ENCODE data around the gene SLK. TPM values are rescaled to one million over a fixed set of nuclear protein-coding genes. Genes with fewer than 3 reads are reported as not detected.

Gene SLK
- total and polyA plus RNA-seq, 2 of the 4 experiments (the other 2 are of a cell fraction): 8.1 to 21.5 TPM

DNA sequence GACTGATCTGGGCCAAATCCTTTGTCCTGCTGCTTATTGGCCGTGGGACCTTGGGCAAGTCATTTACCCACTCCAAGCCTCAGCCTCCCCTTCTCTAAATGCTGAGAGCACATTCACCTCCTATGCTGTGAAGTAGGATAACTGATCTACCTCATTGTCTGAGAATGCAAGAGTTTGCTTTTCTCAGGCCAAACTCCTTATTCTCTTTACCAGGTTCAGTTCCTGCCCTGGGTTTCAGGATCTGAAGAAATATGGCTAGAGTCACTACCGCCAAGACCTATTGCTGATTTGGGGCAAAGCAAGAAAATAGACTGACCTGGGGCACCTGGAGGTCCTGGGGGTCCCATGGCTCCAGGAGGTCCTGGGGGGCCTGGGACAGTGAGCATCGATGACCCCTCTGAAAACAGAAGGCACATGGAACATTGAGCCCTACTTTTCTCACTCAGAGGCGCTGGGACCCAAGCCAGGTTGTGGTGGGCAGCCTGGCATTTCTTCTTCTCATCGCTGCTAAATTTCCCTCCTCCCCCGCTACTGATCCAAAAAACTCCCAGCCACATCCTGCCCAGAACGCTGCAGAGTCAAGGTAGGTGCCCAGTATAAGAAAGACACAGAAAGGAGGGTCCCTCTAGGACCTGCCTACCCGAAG, 76.4 kb downstream of the SLK start:
- BruUV-seq (replicated peaks): no TSS peak
- CTCF ChIA-PET: no interaction called here

More for the DNA sequence above, 76.4 kb downstream of the SLK start:
- in situ Hi-C loops (cut with MboI; ENCODE audit: low sequenced_read_pairs) (loop anchor here (5.0 kb wide), 1 partner anchor 164 kb away; no protein-coding TSS in a partner anchor), dilution Hi-C loops (cut with HindIII; ENCODE audit: low sequenced_read_pairs, unreplicated experiment) (no loop called here), intact Hi-C loops (cut with micrococcal nuclease) (loop anchor here (5.0 kb wide), 1 partner anchor 156 kb away; no protein-coding TSS in a partner anchor)
- Histone ChIP-seq H4K8ac (ENCODE audit: low read depth in 2 of 2, low read length in 2 of 2) (no peak overlapping the region), H3K79me1 (ENCODE audit: low read depth in 1 of 2, low read length in 2 of 2) (no peaks in the 10 kb centered on the region), H2AK9ac (replicated peaks; ENCODE audit: low read depth, low read length, poor library complexity) (no peak overlapping the region), H3K27me3 (ENCODE audit: control insufficient read depth, insufficient read depth, low read length) (no peaks in the 10 kb centered on the region), H3K4ac (ENCODE audit: low read depth, low read length) (no peak overlapping the region), H3K27ac (ENCODE audit: insufficient read depth, low read length) (no peak overlapping the region), H4K91ac (ENCODE audit: insufficient read depth, low read depth, low read length) (no peak overlapping the region), H3K4me3 (ENCODE audit: insufficient read depth, low read depth, low read length) (no peak overlapping the region), H3K9me1 (ENCODE audit: insufficient read depth, low read length) (no peaks in the 10 kb centered on the region), H2BK5ac (ENCODE audit: low read depth, low read length, poor library complexity, severe bottlenecking) (no peak overlapping the region), H4K5ac (ENCODE audit: low read depth, low read length) (no peak overlapping the region), H3K18ac (ENCODE audit: low read depth, low read length) (no peak overlapping the region), H2AK5ac (ENCODE audit: low read depth, low read length) (no peak overlapping the region; the same call in 1 of the 2 replicates), H2BK120ac (ENCODE audit: low read depth, low read length) (no peak overlapping the region), H3K9ac (ENCODE audit: low read depth, low read length) (no peak overlapping the region), H2AFZ (replicated peaks; ENCODE audit: low read length, poor library complexity) (no peak overlapping the region), H3K56ac (ENCODE audit: extremely low read depth, insufficient read depth, low read length) (no peak overlapping the region), H3K23ac (ENCODE audit: low read depth, low read length) (no peak overlapping the region), H2BK15ac (ENCODE audit: low read depth, low read length) (no peak overlapping the region), H3K9me3 (ENCODE audit: control insufficient read depth, insufficient read depth, low read length) (no peaks in the 10 kb centered on the region), H3K4me2 (ENCODE audit: low read depth, low read length) (no peak overlapping the region), H2BK20ac (ENCODE audit: low read depth, low read length) (no peak overlapping the region), H4K20me1 (ENCODE audit: insufficient read depth, low read length) (no peaks in the 10 kb centered on the region), H3K36me3 (ENCODE audit: control insufficient read depth, insufficient read depth, low read length) (no peaks in the 10 kb centered on the region), H3K14ac (replicated peaks; ENCODE audit: low read depth, low read length) (no peak overlapping the region), H3K4me1 (ENCODE audit: control insufficient read depth, insufficient read depth, low read length) (no peaks in the 10 kb centered on the region)
- TF ChIP-seq MXI1 (IDR thresholded peaks at IDR 0.05; ENCODE audit: borderline replicate concordance, low read depth, low read length) (no peak), NFE2L2 (IDR thresholded peaks at IDR 0.05; ENCODE audit: low read depth, low read length) (no peak), SMC3 (IDR thresholded peaks at IDR 0.05; ENCODE audit: low read depth, low read length) (no peak), CHD1 (IDR thresholded peaks at IDR 0.05; ENCODE audit: low read depth, low read length) (no peak), MAZ (IDR thresholded peaks at IDR 0.05; ENCODE audit: borderline replicate concordance, low read depth, low read length) (no peak), RCOR1 (IDR thresholded peaks at IDR 0.05; ENCODE audit: insufficient replicate concordance, low read length) (no peak), FOS (IDR thresholded peaks at IDR 0.05; ENCODE audit: low read depth, low read length) (no peak), CEBPB (IDR thresholded peaks at IDR 0.05; ENCODE audit: low read depth, low read length) (no peak), USF2 (IDR thresholded peaks at IDR 0.05; ENCODE audit: low read depth, low read length) (no peak)
- TF ChIP-seq, protein P1, sequence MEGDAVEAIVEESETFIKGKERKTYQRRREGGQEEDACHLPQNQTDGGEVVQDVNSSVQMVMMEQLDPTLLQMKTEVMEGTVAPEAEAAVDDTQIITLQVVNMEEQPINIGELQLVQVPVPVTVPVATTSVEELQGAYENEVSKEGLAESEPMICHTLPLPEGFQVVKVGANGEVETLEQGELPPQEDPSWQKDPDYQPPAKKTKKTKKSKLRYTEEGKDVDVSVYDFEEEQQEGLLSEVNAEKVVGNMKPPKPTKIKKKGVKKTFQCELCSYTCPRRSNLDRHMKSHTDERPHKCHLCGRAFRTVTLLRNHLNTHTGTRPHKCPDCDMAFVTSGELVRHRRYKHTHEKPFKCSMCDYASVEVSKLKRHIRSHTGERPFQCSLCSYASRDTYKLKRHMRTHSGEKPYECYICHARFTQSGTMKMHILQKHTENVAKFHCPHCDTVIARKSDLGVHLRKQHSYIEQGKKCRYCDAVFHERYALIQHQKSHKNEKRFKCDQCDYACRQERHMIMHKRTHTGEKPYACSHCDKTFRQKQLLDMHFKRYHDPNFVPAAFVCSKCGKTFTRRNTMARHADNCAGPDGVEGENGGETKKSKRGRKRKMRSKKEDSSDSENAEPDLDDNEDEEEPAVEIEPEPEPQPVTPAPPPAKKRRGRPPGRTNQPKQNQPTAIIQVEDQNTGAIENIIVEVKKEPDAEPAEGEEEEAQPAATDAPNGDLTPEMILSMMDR (conservative IDR thresholded peaks at IDR 0.05; ENCODE audit: low read depth, low read length): no peak
- POLR2A ChIA-PET (ENCODE audit: unreplicated experiment): no interaction called here
- DNase-seq (no peak), ATAC-seq (ENCODE audit: low read depth) (no peak)
- 73% methylated on average over 4 of the region's 8 CpGs; no CpG with 5 or more reads in 1 of the 2 experiments for WGBS, 2 experiments (ENCODE audit: extremely low coverage in 2 of 2, insufficient read length in 1 of 2)

Measured in IMR-90 (cell line).